ENCODE measurements around the gene ZEB2. TPM values are rescaled to one million over a fixed set of nuclear protein-coding genes. Genes with fewer than 3 reads are reported as not detected.

The ZEB2 gene
- total RNA-seq, 1 experiment from 2014 or later = 1.1 TPM

- in situ Hi-C loops (cut with HindIII; ENCODE audit: low pct_unique_long_range_greater_than_20kb, low sequenced_read_pairs) = no loop called here
- POLR2A ChIA-PET = no interaction called here
- intact Hi-C loops (cut with micrococcal nuclease; ENCODE audit: unreplicated experiment) = no loop called here
- Histone ChIP-seq H3K4me1 (ENCODE audit: control insufficient read depth, insufficient read depth, low read length) (no peaks in the 10 kb centered on the region), H3K27ac (ENCODE audit: low read length) (no peak overlapping the region), H3K27me3 (ENCODE audit: control insufficient read depth, insufficient read depth, low read length) (no peaks in the 10 kb centered on the region), H3K4me3 (ENCODE audit: low read depth in 2 of 2, low read length in 2 of 2) (no peak overlapping the region), H3K36me3 (ENCODE audit: control insufficient read depth, insufficient read depth, low read length) (no peaks in the 10 kb centered on the region), H3K9me3 (ENCODE audit: control insufficient read depth, insufficient read depth, low read depth, low read length) (no peaks in the 10 kb centered on the region)
- no TSS peak for BruUV-seq (replicated peaks)
- CTCF ChIA-PET = no interaction called here
- no peak for DNase-seq (ENCODE audit: low read depth, low spot score)
- ATAC-seq = no peak
- no peak for TF ChIP-seq POLR2AphosphoS5 (IDR thresholded peaks at IDR 0.05; ENCODE audit: low read depth, low read length)
These were observed 89.1 kb downstream of the ZEB2 start for GRCh38 chr2:144430722-144431391.

GRCh38 chr2:144429396-144430112 is 90.4 kb downstream of the ZEB2 start:
- no peaks in the 10 kb centered on the region for H3K4me1 ChIP-seq (ENCODE audit: control insufficient read depth, insufficient read depth, low read length)
- TF ChIP-seq CTCF (IDR thresholded peaks at IDR 0.05) (no peak), POLR2AphosphoS5 (IDR thresholded peaks at IDR 0.05; ENCODE audit: low read depth, low read length) (no peak), SIN3A (IDR thresholded peaks at IDR 0.05; ENCODE audit: borderline replicate concordance, insufficient read depth, low read depth, low read length) (no peak), REST (IDR thresholded peaks at IDR 0.05; ENCODE audit: insufficient read depth in 1 of 2, low read depth in 2 of 2, low read length in 1 of 2) (no peak), TCF7L2 (IDR thresholded peaks at IDR 0.05; ENCODE audit: low read depth, low read length) (no peak)
- CTCF ChIA-PET = no interaction called here
- POLR2A ChIA-PET = no interaction called here
- DNase-seq (ENCODE audit: low read depth, low spot score) = no peak
- BruUV-seq (replicated peaks) = no TSS peak
- in situ Hi-C loops (cut with HindIII; ENCODE audit: low pct_unique_long_range_greater_than_20kb, low sequenced_read_pairs) (no loop called here), intact Hi-C loops (cut with micrococcal nuclease; ENCODE audit: unreplicated experiment) (no loop called here)
- H3K27ac ChIP-seq (ENCODE audit: low read length) = no peak overlapping the region
- H3K4me3 ChIP-seq (ENCODE audit: low read depth in 2 of 2, low read length in 2 of 2) = no peak overlapping the region
- no peaks in the 10 kb centered on the region for H3K27me3 ChIP-seq (ENCODE audit: control insufficient read depth, insufficient read depth, low read length)
- ATAC-seq = no peak
- H3K36me3 ChIP-seq (ENCODE audit: control insufficient read depth, insufficient read depth, low read length) = no peaks in the 10 kb centered on the region
- H3K9me3 ChIP-seq (ENCODE audit: control insufficient read depth, insufficient read depth, low read depth, low read length) = no peaks in the 10 kb centered on the region

GRCh38 chr2:144426981-144427479 is 92.9 kb downstream of the ZEB2 start:
- TF ChIP-seq CTCF (IDR thresholded peaks at IDR 0.05) (no peak), REST (IDR thresholded peaks at IDR 0.05; ENCODE audit: insufficient read depth in 1 of 2, low read depth in 2 of 2, low read length in 1 of 2) (no peak), TCF7L2 (IDR thresholded peaks at IDR 0.05; ENCODE audit: low read depth, low read length) (no peak), POLR2AphosphoS5 (IDR thresholded peaks at IDR 0.05; ENCODE audit: low read depth, low read length) (no peak), SIN3A (IDR thresholded peaks at IDR 0.05; ENCODE audit: borderline replicate concordance, insufficient read depth, low read depth, low read length) (no peak)
- no peaks in the 10 kb centered on the region for H3K9me3 ChIP-seq (ENCODE audit: control insufficient read depth, insufficient read depth, low read depth, low read length)
- H3K4me1 ChIP-seq (ENCODE audit: control insufficient read depth, insufficient read depth, low read length) = no peaks in the 10 kb centered on the region
- POLR2A ChIA-PET = no interaction called here
- CTCF ChIA-PET = no interaction called here
- H3K27ac ChIP-seq (ENCODE audit: low read length) = no peak overlapping the region
- intact Hi-C loops (cut with micrococcal nuclease; ENCODE audit: unreplicated experiment) (no loop called here), in situ Hi-C loops (cut with HindIII; ENCODE audit: low pct_unique_long_range_greater_than_20kb, low sequenced_read_pairs) (no loop called here)
- no peaks in the 10 kb centered on the region for H3K36me3 ChIP-seq (ENCODE audit: control insufficient read depth, insufficient read depth, low read length)
- no TSS peak for BruUV-seq (replicated peaks)
- no peaks in the 10 kb centered on the region for H3K27me3 ChIP-seq (ENCODE audit: control insufficient read depth, insufficient read depth, low read length)
- H3K4me3 ChIP-seq (ENCODE audit: low read depth in 2 of 2, low read length in 2 of 2) = no peak overlapping the region
- no peak for ATAC-seq
- DNase-seq (ENCODE audit: low read depth, low spot score) = no peak

All from Panc1 (cell line).